Fibroblast of pulmonary artery (primary cell): ENCODE data around the gene CXADR.

ENCODE experiments used
- DNase-seq: peaks from one replicate; pipeline ENCODE4 v3.0.0-alpha.2; 2010; ENCODE audit warnings: low read depth
- H3K4me3 ChIP-seq: replicated peaks from 2 replicates; pipeline ENCODE4 v1.5.1; 2011; ENCODE audit warnings: low read depth, mild to moderate bottlenecking, control low read depth, low read length, moderate library complexity
- CTCF ChIP-seq: IDR thresholded peaks from 2 replicates; pipeline ENCODE4 v1.5.1; 2011; ENCODE audit warnings: mild to moderate bottlenecking, control low read depth, low read length, inconsistent platforms; ENCODE audit errors: missing control alignments

The CXADR gene

GRCh38 chr21:17610911-17611310 lies 98.1 kb downstream of the CXADR start:
- TF ChIP-seq CTCF, result no peak

GRCh38 chr21:17611414-17612022 lies 98.7 kb downstream of the CXADR start:
- TF ChIP-seq CTCF, result no peak
- peak; percentile 93 for DNase-seq
- H3K4me3 ChIP-seq, result peak overlapping the region; percentile 94

More at GRCh38 chr21:17610911-17611310, 98.1 kb downstream of the CXADR start:
- H3K4me3 ChIP-seq, result peak overlapping the region; percentile 94
- DNase-seq, result peak; percentile 30

GRCh38 chr21:17612023-17612564 lies 99.3 kb downstream of the CXADR start:
- no peak for TF ChIP-seq CTCF
- DNase-seq, result peak; percentile 60
- H3K4me3 ChIP-seq, result peak overlapping the region; percentile 94

GRCh38 chr21:17612565-17613241 lies 99.9 kb downstream of the CXADR start, which contains the start of gene BTG3:
TSS of gene BTG3 (minus strand) at chr21:17612901. CDS start at chr21:17609144, 3,757 bp downstream.
- peak within 1 kb of the TSS; percentile 94 for H3K4me3 ChIP-seq
- DNase-seq, result peak; percentile 81
- no peak for TF ChIP-seq CTCF

GRCh38 chr21:17613242-17613676 lies 100.4 kb downstream of the CXADR start:
- peak overlapping the region; percentile 94 for H3K4me3 ChIP-seq
- TF ChIP-seq CTCF, result no peak
- peak; percentile 29 for DNase-seq

GRCh38 chr21:17616831-17617230 lies 104.0 kb downstream of the CXADR start:
- no peak for TF ChIP-seq CTCF
- no peak overlapping the region for H3K4me3 ChIP-seq
- DNase-seq, result no peak
